HepG2 (cell line): ENCODE data around the gene UBB. TPM values are rescaled to one million over a fixed set of nuclear protein-coding genes. Genes with fewer than 3 reads are reported as not detected.

Experiments
- ARNT2 ChIP-seq: sonication (generic); formaldehyde crosslinking; IDR thresholded peaks from 2 replicates; pipeline ENCODE4 v1.8.0; 2022; ENCODE audit warnings: mild to moderate bottlenecking, low read depth, missing genetic modification reagents, moderate library complexity
- ATRX ChIP-seq: sonication (generic); formaldehyde crosslinking; IDR thresholded peaks from 2 replicates; pipeline ENCODE4 v1.4.0; 2020; ENCODE audit warnings: missing genetic modification reagents, borderline replicate concordance
- HNF1A ChIP-seq, 2 experiments: sonication (generic) in 1 of 2; formaldehyde crosslinking in 1 of 2; IDR thresholded peaks; 2 replicates each; pipeline versions ENCODE4 v1.4.0 to v1.6.1; 2016 to 2020; ENCODE audit warnings: borderline replicate concordance in 1 of 2, low read depth in 1 of 2, mild to moderate bottlenecking in 1 of 2, missing genetic modification reagents in 1 of 2
- IKZF5 ChIP-seq: IDR thresholded peaks from 2 replicates; pipeline ENCODE4 v1.6.1; 2018; ENCODE audit warnings: missing genetic modification reagents, mild to moderate bottlenecking, missing compliant biosample characterization
- MIER2 ChIP-seq: IDR thresholded peaks from 2 replicates; pipeline ENCODE4 v1.6.1; 2016; ENCODE audit warnings: missing biosample characterization, missing genetic modification reagents
- PRDM15 ChIP-seq: sonication (generic); formaldehyde crosslinking; IDR thresholded peaks from 2 replicates; pipeline ENCODE4 v1.4.0; 2020; ENCODE audit warnings: missing genetic modification reagents
- RXRB ChIP-seq: IDR thresholded peaks from 2 replicates; pipeline ENCODE4 v1.6.1; 2016; ENCODE audit warnings: borderline replicate concordance, missing genetic modification reagents, missing compliant biosample characterization
- ZBTB39 ChIP-seq: sonication (generic); formaldehyde crosslinking; IDR thresholded peaks from 2 replicates; pipeline ENCODE4 v1.5.0; 2020; ENCODE audit warnings: missing genetic modification reagents
- ZFP36L2 ChIP-seq: sonication (generic); formaldehyde crosslinking; IDR thresholded peaks from 2 replicates; pipeline ENCODE4 v1.4.0; 2020; ENCODE audit warnings: missing genetic modification reagents
- ZNF597 ChIP-seq: sonication (generic); formaldehyde crosslinking; IDR thresholded peaks from 2 replicates; pipeline ENCODE4 v1.5.0; 2020; ENCODE audit warnings: missing genetic modification reagents
- ZNF879 ChIP-seq: sonication (generic); formaldehyde crosslinking; IDR thresholded peaks from 2 replicates; pipeline ENCODE4 v1.8.1; 2023; ENCODE audit warnings: missing genetic modification reagents
- polyA plus RNA-seq, 8 experiments: library from polyadenylated mRNA; depleted of rRNA in 3 of 8; stranded (reverse) in 7 of 8; unstranded in 1 of 8; fragments of >200 nt; fragmentation: Illumina TruSeq in 4 of 8; extraction: Trizol in 4 of 8; gene quantifications; 2 replicates each; pipeline versions ENCODE4 v1.2.1 to v1.2.3, GENCODE V29; 2011 to 2016; ENCODE audit warnings: low read depth in 4 of 8, missing spikeins in 1 of 8, mixed read lengths in 1 of 8; ENCODE audit not compliant: insufficient read depth in 1 of 8
- total RNA-seq, 5 experiments: library from RNA; depleted of rRNA; stranded (reverse); fragments of >200 nt; fragmentation: Illumina TruSeq; extraction: Trizol; gene quantifications; 2 replicates each; pipeline ENCODE4 v1.2.3, GENCODE V29; 2016; ENCODE audit warnings: low read depth in 1 of 5

UBB gene
- total and polyA plus RNA-seq, 2 of the 13 experiments (the other 11 are each of a cell fraction or from before 2014, with no cell fraction given): 1,130 to 2,066 TPM

- no peak for TF ChIP-seq PRDM15 (CRISPR knock-in tag)
- TF ChIP-seq HNF1A (IDR thresholded peaks at IDR 0.05; ENCODE audit: low read depth): no peak
- 0 out of 2 replicates have a peak, but pooled peaks have one; percentile 43 for TF ChIP-seq HNF1A (CRISPR knock-in tag; IDR thresholded peaks at IDR 0.05; ENCODE audit: borderline replicate concordance)
- peak; percentile 37; the same call in 1 of the 2 replicates for TF ChIP-seq IKZF5 (CRISPR knock-in tag)
- 0 out of 2 replicates have a peak, but pooled peaks have one; percentile 27 for TF ChIP-seq ZBTB39 (CRISPR knock-in tag)
- 0 out of 2 replicates have a peak, but pooled peaks have one; percentile 11 for TF ChIP-seq RXRB (CRISPR knock-in tag)
- 0 out of 2 replicates have a peak, but pooled peaks have one; percentile 40 for TF ChIP-seq ZNF879 (CRISPR knock-in tag)
- peak; percentile 69; the same call in 1 of the 2 replicates for TF ChIP-seq ARNT2 (CRISPR knock-in tag)
- TF ChIP-seq MIER2 (CRISPR knock-in tag): 0 out of 2 replicates have a peak, but pooled peaks have one; percentile 19
- no peak for TF ChIP-seq ATRX (CRISPR knock-in tag)
- TF ChIP-seq ZNF597 (CRISPR knock-in tag): no peak
- no peak for TF ChIP-seq ZFP36L2
Observed at GRCh38 chr17:16428098-16428882, 47.4 kb downstream of the UBB start (continued).
